Heart right ventricle (tissue), 16 donors: ENCODE data around the gene CLCNKA. TPM values are rescaled to one million over a fixed set of nuclear protein-coding genes. Genes with fewer than 3 reads are reported as not detected.
"Not testable (repeated sequence)": the region's sequence is repeated elsewhere in the genome, so short reads cannot be mapped to it uniquely, and the experiment has no call there.

Source experiments
- ATAC-seq, 8 donors: fragments of 200-7000 bp; cut with Tn5 transposase; one replicate each; pipeline ENCODE4 v1.9.1; 2020; ENCODE audit warnings: mild to moderate bottlenecking in 8 of 8, moderate library complexity in 8 of 8, moderate number of reproducible peaks in 1 of 8
- DNase-seq, 2 donors: peaks; one replicate each; pipeline ENCODE4 v3.0.0-alpha.2; 2020
- H3K27ac ChIP-seq, 10 donors: fragments of 200-600 bp; sonication (generic) in 2 of 10; one replicate each; pipeline versions ENCODE4 v1.5.0 to v1.8.0; 2020 to 2022; ENCODE audit warnings: mild to moderate bottlenecking in 3 of 10
- H3K27me3 ChIP-seq, 7 donors: fragments of 200-600 bp; one replicate each; pipeline ENCODE4 v1.8.0; 2021 to 2022; ENCODE audit warnings: mild to moderate bottlenecking in 2 of 7
- H3K36me3 ChIP-seq, 9 donors: fragments of 200-600 bp; sonication (generic) in 1 of 9; one replicate each; pipeline versions ENCODE4 v1.5.0 to v1.8.0; 2020 to 2022; ENCODE audit warnings: mild to moderate bottlenecking in 2 of 9
- H3K4me1 ChIP-seq, 9 donors: fragments of 200-600 bp; sonication (generic) in 1 of 9; one replicate each; pipeline versions ENCODE4 v1.5.0 to v1.8.0; 2020 to 2022; ENCODE audit warnings: mild to moderate bottlenecking in 4 of 9
- H3K4me3 ChIP-seq, 10 donors: fragments of 200-600 bp; sonication (generic) in 2 of 10; one replicate each; pipeline versions ENCODE4 v1.5.0 to v1.8.0; 2020 to 2022; ENCODE audit warnings: mild to moderate bottlenecking in 7 of 10, moderate library complexity in 2 of 10
- H3K9me3 ChIP-seq, 11 donors: fragments of 200-600 bp in 10 of 11; sonication (generic) in 2 of 11; one replicate each; pipeline versions ENCODE4 v1.5.0 to v1.8.0; 2013 to 2022; ENCODE audit warnings: mild to moderate bottlenecking in 2 of 11, control low read depth in 1 of 11, moderate library complexity in 1 of 11
- CTCF ChIP-seq, 9 donors: fragments of 200-600 bp; sonication (generic) in 2 of 9; IDR thresholded peaks; one replicate each; pipeline versions ENCODE4 v1.5.0 to v1.8.0; 2021 to 2022; ENCODE audit warnings: antibody characterized with exemption in 9 of 9, mild to moderate bottlenecking in 5 of 9, moderate library complexity in 1 of 9
- WGBS, 2 donors: extraction: QIAGEN DNeasy Blood & Tissue Kit; methylation state at CpG; one replicate each; pipeline ENCODE4 v1.1.7; 2013; ENCODE audit warnings: inconsistent platforms in 1 of 2; 5-methylcytosine and 5-hydroxymethylcytosine counted together
- intact Hi-C, 10 donors: fragments of 100-400 bp; cut with DNase I; formaldehyde crosslinking; loops; one replicate each; pipeline versions ENCODE4 v1.11.1 to v1.14.2; 2022
- polyA plus RNA-seq, 2 donors: library from polyadenylated mRNA; stranded (reverse); fragments of 200-250 nt; gene quantifications; one replicate each; pipeline ENCODE4 v1.2.3, GENCODE V29; 2013
- total RNA-seq, 10 donors: library from RNA; stranded (reverse); fragmentation: NEBNext Ultra II Directional in 3 of 10; extraction: Animal tissue kit (Norgen Biotek cat#: 25700) in 3 of 10; gene quantifications; one replicate each; pipeline versions ENCODE4 v1.2.1 to v1.2.4, GENCODE V29; 2021 to 2023
- donor health status: Arrhythmogenic right ventricular cardiomyopathy.
- donor health status: ischemic (EF 13 %, LVEDD 7.1; RV severe dilation, severe dysfunction).
- donor health status: healthy with polysubstance abuse.
- donor health status: DM: no; HTN: yes; CAD: no.
- donor health status: DM: no; HTN: no; CAD: no.
- donor health status: ischemic (EF 25% LVEDD 6.9; RV normal size, moderate dysfunction).
- donor health status: ischemic (EF 25% LVEDD 5.7; RV mildly dilated, moderate dysfunction).
- donor health status: healthy.
- donor health status: DM: yes; HTN: yes; CAD: no.
- donor health status: Ischemic cardiomyopathy.
- donor health status: ischemic (EF 35%, LVEDD 5.7; RV mildly dilated, moderate dysfunction).
- donor health status: nonischemic (EF 11% LVEDD 7.7; RV severe dilation, severe dysfunction).
- donor health status: DM: yes; HTN: yes; CAD: no.
- donor health status: PGD.
- donor health status: ischemic (EF 29% LVEDD 5.4; RV normal size, mild dysfunction).
- donor health status: nonischemic (EF 23%, LVEDD 6.1; RV moderate dilation, normal function).

The CLCNKA gene
- total and polyA plus RNA-seq, 12 donors = 0.19 to 1.0 (median 0.35) TPM; not detected in 1

DNA sequence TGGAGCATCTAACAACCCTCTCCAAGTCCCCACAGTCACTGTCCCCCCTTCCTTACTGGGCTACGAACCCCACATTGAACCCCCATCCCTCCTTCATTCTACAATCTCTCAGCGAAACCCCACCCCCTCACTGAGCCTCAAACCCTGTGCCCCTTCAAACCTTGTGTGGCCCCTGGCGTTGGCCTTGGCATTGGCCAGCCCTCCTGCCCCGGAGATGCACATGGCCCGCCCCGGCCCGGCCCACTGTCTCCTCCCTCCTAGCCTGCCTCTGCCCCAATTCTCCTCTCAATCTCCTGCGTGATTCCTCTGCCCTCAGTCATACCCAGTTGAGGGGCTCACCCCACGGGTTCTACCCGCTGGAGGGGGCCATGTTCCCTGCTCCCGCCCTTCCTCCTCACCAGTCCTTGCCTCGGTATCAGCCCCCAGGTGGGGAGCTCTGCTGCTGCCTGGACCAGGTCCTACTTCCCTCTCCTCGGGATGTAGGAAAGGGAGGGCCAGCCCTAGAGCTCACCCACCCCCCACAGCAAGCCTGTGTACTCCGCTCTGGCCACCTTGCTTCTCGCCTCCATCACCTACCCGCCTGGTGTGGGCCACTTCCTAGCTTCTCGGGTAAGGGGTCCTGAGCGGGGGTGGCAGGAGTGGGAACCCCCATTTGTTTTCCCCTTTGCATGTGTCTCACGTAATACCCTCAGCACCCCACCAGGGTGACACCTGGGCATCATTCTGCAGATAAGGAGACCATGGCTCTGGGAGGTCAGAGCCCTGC is 6.6 kb downstream of the CLCNKA start:
- Histone ChIP-seq H3K4me3 (no peak overlapping the region), H3K9me3 (no peaks in the 10 kb centered on the region), H3K27ac (no peak overlapping the region), H3K4me1 (peaks cover 4 to 20% (median 11%) of the 10 kb centered on the region in 9 donors), H3K36me3 (no peaks in the 10 kb centered on the region), H3K27me3 (peaks cover 0 to 30% (median 14%) of the 10 kb centered on the region in 7 donors)
- intact Hi-C loops = no loop called here
- 66 to 74% methylated on average over 19 of the region's 19 CpGs for WGBS, 2 donors
- DNase-seq (no peak), ATAC-seq (no peak)
- no peak for TF ChIP-seq CTCF (IDR thresholded peaks at IDR 0.05)

DNA sequence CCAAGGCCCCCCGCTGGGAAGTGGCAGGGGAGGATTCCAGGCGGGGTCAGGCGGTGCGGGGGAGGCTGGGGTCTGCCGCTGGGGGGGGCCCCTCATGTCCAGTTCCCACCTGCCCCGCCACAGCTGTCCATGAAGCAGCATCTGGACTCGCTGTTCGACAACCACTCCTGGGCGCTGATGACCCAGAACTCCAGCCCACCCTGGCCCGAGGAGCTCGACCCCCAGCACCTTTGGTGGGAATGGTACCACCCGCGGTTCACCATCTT is 7.1 kb downstream of the CLCNKA start:
- H3K4me1 ChIP-seq = peaks cover 4 to 20% (median 11%) of the 10 kb centered on the region in 9 donors
- H3K4me3 ChIP-seq, H3K27ac ChIP-seq, H3K9me3 ChIP-seq, ATAC-seq, H3K36me3 ChIP-seq, DNase-seq, intact Hi-C loops: not testable (repeated sequence)
- WGBS, 2 donors = 71% methylated on average over 9 to 13 of the region's 13 CpGs
- H3K27me3 ChIP-seq = peaks cover 0 to 30% (median 14%) of the 10 kb centered on the region in 7 donors

DNA sequence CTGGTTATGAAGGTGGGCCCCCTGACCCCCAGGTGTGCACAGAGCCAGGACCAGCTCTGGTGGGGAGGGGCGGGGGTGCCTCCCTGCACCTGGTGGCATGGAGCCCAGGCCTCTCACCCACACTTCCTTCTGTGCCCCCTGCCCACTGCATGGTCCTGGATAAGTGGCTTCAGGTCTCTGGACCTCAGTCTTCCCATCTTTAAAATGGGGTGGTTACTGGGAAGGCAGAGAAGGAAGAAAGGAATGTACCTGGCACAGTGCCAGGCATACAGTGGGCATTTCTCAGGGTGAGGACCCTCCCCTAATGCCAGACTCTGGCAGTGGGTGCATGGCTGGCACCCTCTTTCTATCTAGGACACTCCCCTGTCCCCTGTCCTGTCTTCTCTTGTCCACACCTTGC is 7.5 kb downstream of the CLCNKA start:
- ATAC-seq (no peak), DNase-seq (no peak)
- Histone ChIP-seq H3K27ac (no peak overlapping the region), H3K9me3 (no peaks in the 10 kb centered on the region), H3K36me3 (no peaks in the 10 kb centered on the region), H3K4me3 (no peak overlapping the region), H3K27me3 (peaks cover 0 to 30% (median 14%) of the 10 kb centered on the region in 7 donors), H3K4me1 (peaks cover 4 to 20% (median 11%) of the 10 kb centered on the region in 9 donors)
- WGBS, 2 donors = 81 to 100% methylated on average over 1 of the region's 1 CpG
- TF ChIP-seq CTCF (IDR thresholded peaks at IDR 0.05) = no peak
- intact Hi-C loops = no loop called here

DNA sequence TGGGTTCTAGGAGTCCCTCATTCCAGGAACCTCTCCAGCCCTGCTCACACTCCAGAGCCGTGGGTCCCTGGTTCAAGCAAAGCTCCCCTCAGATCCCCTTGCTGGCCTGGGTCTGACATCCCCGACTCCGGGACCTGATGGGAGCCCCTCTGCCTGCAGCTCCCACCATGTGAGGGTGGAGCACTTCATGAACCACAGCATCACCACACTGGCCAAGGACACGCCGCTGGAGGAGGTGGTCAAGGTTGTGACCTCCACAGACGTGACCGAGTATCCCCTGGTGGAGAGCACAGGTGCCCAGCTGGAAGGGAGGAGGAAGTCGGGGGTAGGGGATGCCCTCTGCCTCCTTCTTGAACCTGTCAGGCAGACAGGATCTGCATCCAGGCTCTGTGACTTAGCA is 9.7 kb downstream of the CLCNKA start:
- Histone ChIP-seq H3K27ac (no peak overlapping the region), H3K4me3 (no peak overlapping the region), H3K27me3 (peaks cover 0 to 30% (median 14%) of the 10 kb centered on the region in 7 donors), H3K36me3 (no peaks in the 10 kb centered on the region), H3K9me3 (no peaks in the 10 kb centered on the region), H3K4me1 (peaks cover 4 to 20% (median 11%) of the 10 kb centered on the region in 9 donors)
- no peak for DNase-seq
- no peak for ATAC-seq
- WGBS, 2 donors = 84 to 86% methylated on average over 8 of the region's 8 CpGs
- intact Hi-C loops = no loop called here
- TF ChIP-seq CTCF (IDR thresholded peaks at IDR 0.05) = no peak
